HepG2 (cell line): Measurements from ENCODE around the gene LIMK2. TPM values are rescaled to one million over a fixed set of nuclear protein-coding genes. Genes with fewer than 3 reads are reported as not detected.

Source experiments
- BCLAF1 ChIP-seq: fragments of 450-650 bp; IDR thresholded peaks from 2 replicates; pipeline ENCODE4 v1.6.1; 2017; ENCODE audit warnings: mild to moderate bottlenecking
- BHLHE40 ChIP-seq: IDR thresholded peaks from 2 replicates; pipeline ENCODE4 v1.6.1; 2011; ENCODE audit warnings: low read length, improper control_type of control experiment
- CREM ChIP-seq, 2 experiments: sonication (generic) in 1 of 2; formaldehyde crosslinking in 1 of 2; IDR thresholded peaks; 2 replicates each; pipeline versions ENCODE4 v1.4.0 to v1.6.1; 2016 to 2020; ENCODE audit warnings: antibody characterized with exemption in 1 of 2, mild to moderate bottlenecking in 1 of 2, missing genetic modification reagents in 1 of 2
- ESRRA ChIP-seq: sonication (generic); formaldehyde crosslinking; IDR thresholded peaks from 2 replicates; pipeline ENCODE4 v1.5.1; 2020; ENCODE audit warnings: mild to moderate bottlenecking, low read depth, missing genetic modification reagents
- HOXA3 ChIP-seq: sonication (generic); formaldehyde crosslinking; IDR thresholded peaks from 2 replicates; pipeline ENCODE4 v1.5.0; 2020; ENCODE audit warnings: missing genetic modification reagents
- IRX3 ChIP-seq: sonication (generic); formaldehyde crosslinking; IDR thresholded peaks from 2 replicates; pipeline ENCODE4 v1.8.1; 2023; ENCODE audit warnings: mild to moderate bottlenecking, low read depth, missing genetic modification reagents, borderline replicate concordance
- NR2F6 ChIP-seq, 2 experiments: IDR thresholded peaks; 2 replicates each; pipeline ENCODE4 v1.6.1; 2016; ENCODE audit warnings: antibody characterized with exemption in 1 of 2, mild to moderate bottlenecking in 1 of 2
- POGK ChIP-seq: sonication (generic); formaldehyde crosslinking; conservative IDR thresholded peaks from 2 replicates; pipeline ENCODE4 v1.8.0; 2022; ENCODE audit warnings: mild to moderate bottlenecking, moderate library complexity, missing genetic modification reagents
- RFX5 ChIP-seq: IDR thresholded peaks from 2 replicates; pipeline ENCODE4 v1.6.1; 2011; ENCODE audit warnings: low read depth, low read length, improper control_type of control experiment
- RNF2 ChIP-seq: fragments of 450-650 bp; conservative IDR thresholded peaks from 2 replicates; pipeline ENCODE4 v1.6.1; 2016; ENCODE audit warnings: low read depth
- TCF7L2 ChIP-seq: IDR thresholded peaks from 2 replicates; pipeline ENCODE4 v1.6.1; 2011; ENCODE audit warnings: mild to moderate bottlenecking, low read depth, low read length, moderate library complexity
- THAP8 ChIP-seq: sonication (generic); formaldehyde crosslinking; IDR thresholded peaks from 2 replicates; pipeline ENCODE4 v1.5.1; 2020; ENCODE audit warnings: missing genetic modification reagents, mild to moderate bottlenecking, borderline replicate concordance
- ZNF142 ChIP-seq: sonication (generic); formaldehyde crosslinking; IDR thresholded peaks from 2 replicates; pipeline ENCODE4 v1.4.0; 2020; ENCODE audit warnings: missing genetic modification reagents
- ZNF34 ChIP-seq: sonication (generic); formaldehyde crosslinking; IDR thresholded peaks from 2 replicates; pipeline ENCODE4 v1.4.0; 2020; ENCODE audit warnings: mild to moderate bottlenecking, missing genetic modification reagents, borderline replicate concordance
- ZNF414 ChIP-seq: sonication (generic); formaldehyde crosslinking; IDR thresholded peaks from 2 replicates; pipeline ENCODE4 v1.5.0; 2020; ENCODE audit warnings: missing genetic modification reagents
- ZNF484 ChIP-seq: sonication (generic); formaldehyde crosslinking; IDR thresholded peaks from 2 replicates; pipeline ENCODE4 v1.5.1; 2020; ENCODE audit warnings: mild to moderate bottlenecking, low read depth, missing genetic modification reagents, borderline replicate concordance
- ZNF607 ChIP-seq: sonication (generic); formaldehyde crosslinking; IDR thresholded peaks from 2 replicates; pipeline ENCODE4 v1.5.1; 2020; ENCODE audit warnings: missing genetic modification reagents, mild to moderate bottlenecking, borderline replicate concordance
- ZNF629 ChIP-seq: sonication (generic); formaldehyde crosslinking; conservative IDR thresholded peaks from 2 replicates; pipeline ENCODE4 v1.5.0; 2020; ENCODE audit warnings: missing genetic modification reagents
- polyA plus RNA-seq, 8 experiments: library from polyadenylated mRNA; depleted of rRNA in 3 of 8; stranded (reverse) in 7 of 8; unstranded in 1 of 8; fragments of >200 nt; fragmentation: Illumina TruSeq in 4 of 8; extraction: Trizol in 4 of 8; gene quantifications; 2 replicates each; pipeline versions ENCODE4 v1.2.1 to v1.2.3, GENCODE V29; 2011 to 2016; ENCODE audit warnings: low read depth in 4 of 8, missing spikeins in 1 of 8, mixed read lengths in 1 of 8; ENCODE audit not compliant: insufficient read depth in 1 of 8
- total RNA-seq, 5 experiments: library from RNA; depleted of rRNA; stranded (reverse); fragments of >200 nt; fragmentation: Illumina TruSeq; extraction: Trizol; gene quantifications; 2 replicates each; pipeline ENCODE4 v1.2.3, GENCODE V29; 2016; ENCODE audit warnings: low read depth in 1 of 5

LIMK2 gene
- total and polyA plus RNA-seq, 2 of the 13 experiments (the other 11 are each of a cell fraction or from before 2014, with no cell fraction given), result 20.9 to 29.8 TPM

GRCh38 chr22:31223786-31224191 lies 11.7 kb downstream of the LIMK2 start (continued):
- TF ChIP-seq ZNF607 (CRISPR knock-in tag), result no peak
- no peak for TF ChIP-seq TCF7L2
- TF ChIP-seq CREM (IDR thresholded peaks at IDR 0.05), result peak; percentile 57; the same call in 1 of the 2 replicates
- no peak for TF ChIP-seq CREM (CRISPR knock-in tag; IDR thresholded peaks at IDR 0.05)
- no peak for TF ChIP-seq BCLAF1
- no peak for TF ChIP-seq RFX5
- no peak for TF ChIP-seq ZNF414
- TF ChIP-seq ESRRA, result peak; percentile 37; the same call in 1 of the 2 replicates
- peak; percentile 32; the same call in 1 of the 2 replicates for TF ChIP-seq NR2F6 (IDR thresholded peaks at IDR 0.05)
- peak; percentile 74; the same call in 1 of the 2 replicates for TF ChIP-seq NR2F6 (CRISPR knock-in tag; IDR thresholded peaks at IDR 0.05)
- no peak for TF ChIP-seq ZNF34 (CRISPR knock-in tag)
- TF ChIP-seq RNF2, result no peak
- no peak for TF ChIP-seq ZNF142 (CRISPR knock-in tag)
- TF ChIP-seq THAP8 (CRISPR knock-in tag), result no peak
- no peak for TF ChIP-seq IRX3 (CRISPR knock-in tag)
- no peak for TF ChIP-seq BHLHE40
- TF ChIP-seq ZNF629 (CRISPR knock-in tag), result no peak
- peak; percentile 77; the same call in 1 of the 2 replicates for TF ChIP-seq HOXA3 (CRISPR knock-in tag)
- no peak for TF ChIP-seq ZNF484 (CRISPR knock-in tag)
- no peak for TF ChIP-seq POGK (CRISPR knock-in tag)
